Liver (tissue), 3 donors: ENCODE measurements around the gene PTPRN2.

Source experiments
- ATF3 ChIP-seq: IDR thresholded peaks from 2 replicates; pipeline ENCODE4 v1.6.1; 2016; ENCODE audit warnings: antibody characterized with exemption
- CTCF ChIP-seq: fragments of 150-350 bp; IDR thresholded peaks from 2 replicates; pipeline ENCODE4 v1.5.1; 2017; ENCODE audit warnings: improper control_type of control experiment, low read depth, low read length; ENCODE audit not compliant: missing input control
- EGR1 ChIP-seq, 2 donors: IDR thresholded peaks; 2 replicates each; pipeline ENCODE4 v1.6.1; 2016 to 2018; ENCODE audit warnings: antibody characterized with exemption in 2 of 2, low read depth in 2 of 2
- GABPA ChIP-seq, 2 donors: IDR thresholded peaks in 1 of 2; conservative IDR thresholded peaks in 1 of 2; 2 replicates each; pipeline ENCODE4 v1.6.1; 2016; ENCODE audit warnings: antibody characterized with exemption in 2 of 2, mild to moderate bottlenecking in 1 of 2, moderate library complexity in 1 of 2
- JUND ChIP-seq, 2 donors: IDR thresholded peaks; 2 replicates each; pipeline ENCODE4 v1.6.1; 2016; ENCODE audit warnings: antibody characterized with exemption in 2 of 2
- MAX ChIP-seq: IDR thresholded peaks from 2 replicates; pipeline ENCODE4 v1.6.1; 2016; ENCODE audit warnings: antibody characterized with exemption
- RAD21 ChIP-seq, 2 donors: IDR thresholded peaks; 2 replicates each; pipeline ENCODE4 v1.6.1; 2016; ENCODE audit warnings: antibody characterized with exemption in 2 of 2, mild to moderate bottlenecking in 2 of 2
- REST ChIP-seq: IDR thresholded peaks from 2 replicates; pipeline ENCODE4 v1.6.1; 2016; ENCODE audit warnings: antibody characterized with exemption, mild to moderate bottlenecking
- SP1 ChIP-seq: IDR thresholded peaks from 2 replicates; pipeline ENCODE4 v1.6.1; 2018; ENCODE audit warnings: antibody characterized with exemption, mild to moderate bottlenecking
- TAF1 ChIP-seq: conservative IDR thresholded peaks from 2 replicates; pipeline ENCODE4 v1.6.1; 2016; ENCODE audit warnings: antibody characterized with exemption, mild to moderate bottlenecking
- YY1 ChIP-seq: IDR thresholded peaks from 2 replicates; pipeline ENCODE4 v1.6.1; 2016; ENCODE audit warnings: antibody characterized with exemption, mild to moderate bottlenecking
- ZBTB33 ChIP-seq: IDR thresholded peaks from 2 replicates; pipeline ENCODE4 v1.6.1; 2016; ENCODE audit warnings: antibody characterized with exemption
- donor health status: healthy.
- donor health status: healthy.

GRCh38 chr7:158583810-158584209 is 3.8 kb downstream of the PTPRN2 start:
- TF ChIP-seq GABPA (IDR thresholded peaks at IDR 0.05 in 1 of 2, conservative IDR thresholded peaks at IDR 0.05 in 1 of 2): no peak
- no peak for TF ChIP-seq MAX
- TF ChIP-seq JUND (IDR thresholded peaks at IDR 0.05): no peak
- no peak for TF ChIP-seq RAD21 (IDR thresholded peaks at IDR 0.05)
- no peak for TF ChIP-seq CTCF
- no peak for TF ChIP-seq TAF1
- TF ChIP-seq REST: no peak
- no peak for TF ChIP-seq SP1
- no peak for TF ChIP-seq YY1
- no peak for TF ChIP-seq ATF3
- no peak for TF ChIP-seq ZBTB33
- no peak for TF ChIP-seq EGR1 (IDR thresholded peaks at IDR 0.05; ENCODE audit: low read depth in 2 of 2)
